Measurements from ENCODE around the gene CDKN2A.
"Not testable (repeated sequence)": the region's sequence is repeated elsewhere in the genome, so short reads cannot be mapped to it uniquely, and the experiment has no call there.

DNA sequence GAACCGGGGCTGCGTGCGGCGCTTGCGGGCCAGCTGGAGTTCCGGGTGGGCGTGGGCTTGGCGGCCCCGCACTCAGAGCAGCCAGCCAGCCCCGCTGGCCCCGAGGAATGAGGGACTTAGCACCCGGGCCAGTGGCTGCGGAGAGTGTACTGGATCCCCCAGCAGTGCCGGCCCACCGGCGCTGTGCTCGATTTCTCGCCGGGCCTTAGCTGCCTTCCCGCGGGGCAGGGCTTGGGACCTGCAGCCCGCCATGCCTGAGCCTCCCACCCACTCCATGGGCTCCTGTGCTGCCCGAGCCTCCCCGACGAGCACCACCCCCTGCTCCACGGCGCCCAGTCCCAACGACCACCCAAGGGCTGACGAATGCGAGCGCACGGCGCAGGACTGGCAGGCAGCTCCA is 34.9 kb downstream of the CDKN2A start:
- TF ChIP-seq YY1 (IDR thresholded peaks at IDR 0.05; ENCODE audit: low read depth); CTCF (IDR thresholded peaks at IDR 0.05); POLR2AphosphoS5 (IDR thresholded peaks at IDR 0.05; ENCODE audit: low read depth, low read length); EZH2phosphoT487 (IDR thresholded peaks at IDR 0.05; ENCODE audit: borderline replicate concordance, low read depth); MXI1 (IDR thresholded peaks at IDR 0.05; ENCODE audit: low read depth, low read length); FOXJ3 (CRISPR knock-in tag; IDR thresholded peaks at IDR 0.05); FOXM1 (IDR thresholded peaks at IDR 0.05; ENCODE audit: low read depth); NRF1 (IDR thresholded peaks at IDR 0.05; ENCODE audit: low read depth, low read length); TCF12 (IDR thresholded peaks at IDR 0.05); JUND (IDR thresholded peaks at IDR 0.05); CHD2 (IDR thresholded peaks at IDR 0.05; ENCODE audit: low read length, partially characterized antibody); SMC3 (IDR thresholded peaks at IDR 0.05; ENCODE audit: low read depth, low read length): not testable (repeated sequence)
- TF ChIP-seq, protein P1, sequence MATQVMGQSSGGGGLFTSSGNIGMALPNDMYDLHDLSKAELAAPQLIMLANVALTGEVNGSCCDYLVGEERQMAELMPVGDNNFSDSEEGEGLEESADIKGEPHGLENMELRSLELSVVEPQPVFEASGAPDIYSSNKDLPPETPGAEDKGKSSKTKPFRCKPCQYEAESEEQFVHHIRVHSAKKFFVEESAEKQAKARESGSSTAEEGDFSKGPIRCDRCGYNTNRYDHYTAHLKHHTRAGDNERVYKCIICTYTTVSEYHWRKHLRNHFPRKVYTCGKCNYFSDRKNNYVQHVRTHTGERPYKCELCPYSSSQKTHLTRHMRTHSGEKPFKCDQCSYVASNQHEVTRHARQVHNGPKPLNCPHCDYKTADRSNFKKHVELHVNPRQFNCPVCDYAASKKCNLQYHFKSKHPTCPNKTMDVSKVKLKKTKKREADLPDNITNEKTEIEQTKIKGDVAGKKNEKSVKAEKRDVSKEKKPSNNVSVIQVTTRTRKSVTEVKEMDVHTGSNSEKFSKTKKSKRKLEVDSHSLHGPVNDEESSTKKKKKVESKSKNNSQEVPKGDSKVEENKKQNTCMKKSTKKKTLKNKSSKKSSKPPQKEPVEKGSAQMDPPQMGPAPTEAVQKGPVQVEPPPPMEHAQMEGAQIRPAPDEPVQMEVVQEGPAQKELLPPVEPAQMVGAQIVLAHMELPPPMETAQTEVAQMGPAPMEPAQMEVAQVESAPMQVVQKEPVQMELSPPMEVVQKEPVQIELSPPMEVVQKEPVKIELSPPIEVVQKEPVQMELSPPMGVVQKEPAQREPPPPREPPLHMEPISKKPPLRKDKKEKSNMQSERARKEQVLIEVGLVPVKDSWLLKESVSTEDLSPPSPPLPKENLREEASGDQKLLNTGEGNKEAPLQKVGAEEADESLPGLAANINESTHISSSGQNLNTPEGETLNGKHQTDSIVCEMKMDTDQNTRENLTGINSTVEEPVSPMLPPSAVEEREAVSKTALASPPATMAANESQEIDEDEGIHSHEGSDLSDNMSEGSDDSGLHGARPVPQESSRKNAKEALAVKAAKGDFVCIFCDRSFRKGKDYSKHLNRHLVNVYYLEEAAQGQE (IDR thresholded peaks at IDR 0.05; ENCODE audit: low read depth, low read length) = not testable (repeated sequence)
- TF ChIP-seq, protein P2, sequence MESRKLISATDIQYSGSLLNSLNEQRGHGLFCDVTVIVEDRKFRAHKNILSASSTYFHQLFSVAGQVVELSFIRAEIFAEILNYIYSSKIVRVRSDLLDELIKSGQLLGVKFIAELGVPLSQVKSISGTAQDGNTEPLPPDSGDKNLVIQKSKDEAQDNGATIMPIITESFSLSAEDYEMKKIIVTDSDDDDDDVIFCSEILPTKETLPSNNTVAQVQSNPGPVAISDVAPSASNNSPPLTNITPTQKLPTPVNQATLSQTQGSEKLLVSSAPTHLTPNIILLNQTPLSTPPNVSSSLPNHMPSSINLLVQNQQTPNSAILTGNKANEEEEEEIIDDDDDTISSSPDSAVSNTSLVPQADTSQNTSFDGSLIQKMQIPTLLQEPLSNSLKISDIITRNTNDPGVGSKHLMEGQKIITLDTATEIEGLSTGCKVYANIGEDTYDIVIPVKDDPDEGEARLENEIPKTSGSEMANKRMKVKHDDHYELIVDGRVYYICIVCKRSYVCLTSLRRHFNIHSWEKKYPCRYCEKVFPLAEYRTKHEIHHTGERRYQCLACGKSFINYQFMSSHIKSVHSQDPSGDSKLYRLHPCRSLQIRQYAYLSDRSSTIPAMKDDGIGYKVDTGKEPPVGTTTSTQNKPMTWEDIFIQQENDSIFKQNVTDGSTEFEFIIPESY (IDR thresholded peaks at IDR 0.05; ENCODE audit: borderline replicate concordance, low read depth) = not testable (repeated sequence)

Measured in SK-N-SH (cell line).